ENCODE results near the gene TCHP.

TCHP gene

GRCh38 chr12:109967383-109968031, 67.4 kb downstream of the TCHP start:
- no peak for DNase-seq
